Liver (tissue), 3 donors: Measurements from ENCODE around the gene SGSH.

ENCODE experiments used
- CTCF ChIP-seq: fragments of 150-350 bp; IDR thresholded peaks from 2 replicates; pipeline ENCODE4 v1.5.1; 2017; ENCODE audit warnings: improper control_type of control experiment, low read depth, low read length; ENCODE audit not compliant: missing input control
- GABPA ChIP-seq, 2 donors: IDR thresholded peaks in 1 of 2; conservative IDR thresholded peaks in 1 of 2; 2 replicates each; pipeline ENCODE4 v1.6.1; 2016; ENCODE audit warnings: antibody characterized with exemption in 2 of 2, mild to moderate bottlenecking in 1 of 2, moderate library complexity in 1 of 2
- RAD21 ChIP-seq, 2 donors: IDR thresholded peaks; 2 replicates each; pipeline ENCODE4 v1.6.1; 2016; ENCODE audit warnings: antibody characterized with exemption in 2 of 2, mild to moderate bottlenecking in 2 of 2
- TF ChIP-seq, protein P1 (sequence below): IDR thresholded peaks from 2 replicates; pipeline ENCODE4 v1.6.1; 2016; ENCODE audit warnings: antibody characterized with exemption
- TF ChIP-seq, protein P2 (sequence below): IDR thresholded peaks from 2 replicates; pipeline ENCODE4 v1.6.1; 2016; ENCODE audit warnings: antibody characterized with exemption, mild to moderate bottlenecking
- donor health status: healthy.
- donor health status: healthy.

GRCh38 chr17:80251966-80252365, 31.8 kb upstream of the SGSH start:
- TF ChIP-seq, protein P1, sequence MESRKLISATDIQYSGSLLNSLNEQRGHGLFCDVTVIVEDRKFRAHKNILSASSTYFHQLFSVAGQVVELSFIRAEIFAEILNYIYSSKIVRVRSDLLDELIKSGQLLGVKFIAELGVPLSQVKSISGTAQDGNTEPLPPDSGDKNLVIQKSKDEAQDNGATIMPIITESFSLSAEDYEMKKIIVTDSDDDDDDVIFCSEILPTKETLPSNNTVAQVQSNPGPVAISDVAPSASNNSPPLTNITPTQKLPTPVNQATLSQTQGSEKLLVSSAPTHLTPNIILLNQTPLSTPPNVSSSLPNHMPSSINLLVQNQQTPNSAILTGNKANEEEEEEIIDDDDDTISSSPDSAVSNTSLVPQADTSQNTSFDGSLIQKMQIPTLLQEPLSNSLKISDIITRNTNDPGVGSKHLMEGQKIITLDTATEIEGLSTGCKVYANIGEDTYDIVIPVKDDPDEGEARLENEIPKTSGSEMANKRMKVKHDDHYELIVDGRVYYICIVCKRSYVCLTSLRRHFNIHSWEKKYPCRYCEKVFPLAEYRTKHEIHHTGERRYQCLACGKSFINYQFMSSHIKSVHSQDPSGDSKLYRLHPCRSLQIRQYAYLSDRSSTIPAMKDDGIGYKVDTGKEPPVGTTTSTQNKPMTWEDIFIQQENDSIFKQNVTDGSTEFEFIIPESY: no peak
- TF ChIP-seq CTCF: no peak
- TF ChIP-seq RAD21 (IDR thresholded peaks at IDR 0.05): no peak
- TF ChIP-seq, protein P2, sequence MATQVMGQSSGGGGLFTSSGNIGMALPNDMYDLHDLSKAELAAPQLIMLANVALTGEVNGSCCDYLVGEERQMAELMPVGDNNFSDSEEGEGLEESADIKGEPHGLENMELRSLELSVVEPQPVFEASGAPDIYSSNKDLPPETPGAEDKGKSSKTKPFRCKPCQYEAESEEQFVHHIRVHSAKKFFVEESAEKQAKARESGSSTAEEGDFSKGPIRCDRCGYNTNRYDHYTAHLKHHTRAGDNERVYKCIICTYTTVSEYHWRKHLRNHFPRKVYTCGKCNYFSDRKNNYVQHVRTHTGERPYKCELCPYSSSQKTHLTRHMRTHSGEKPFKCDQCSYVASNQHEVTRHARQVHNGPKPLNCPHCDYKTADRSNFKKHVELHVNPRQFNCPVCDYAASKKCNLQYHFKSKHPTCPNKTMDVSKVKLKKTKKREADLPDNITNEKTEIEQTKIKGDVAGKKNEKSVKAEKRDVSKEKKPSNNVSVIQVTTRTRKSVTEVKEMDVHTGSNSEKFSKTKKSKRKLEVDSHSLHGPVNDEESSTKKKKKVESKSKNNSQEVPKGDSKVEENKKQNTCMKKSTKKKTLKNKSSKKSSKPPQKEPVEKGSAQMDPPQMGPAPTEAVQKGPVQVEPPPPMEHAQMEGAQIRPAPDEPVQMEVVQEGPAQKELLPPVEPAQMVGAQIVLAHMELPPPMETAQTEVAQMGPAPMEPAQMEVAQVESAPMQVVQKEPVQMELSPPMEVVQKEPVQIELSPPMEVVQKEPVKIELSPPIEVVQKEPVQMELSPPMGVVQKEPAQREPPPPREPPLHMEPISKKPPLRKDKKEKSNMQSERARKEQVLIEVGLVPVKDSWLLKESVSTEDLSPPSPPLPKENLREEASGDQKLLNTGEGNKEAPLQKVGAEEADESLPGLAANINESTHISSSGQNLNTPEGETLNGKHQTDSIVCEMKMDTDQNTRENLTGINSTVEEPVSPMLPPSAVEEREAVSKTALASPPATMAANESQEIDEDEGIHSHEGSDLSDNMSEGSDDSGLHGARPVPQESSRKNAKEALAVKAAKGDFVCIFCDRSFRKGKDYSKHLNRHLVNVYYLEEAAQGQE: no peak
- no peak for TF ChIP-seq GABPA (IDR thresholded peaks at IDR 0.05 in 1 of 2, conservative IDR thresholded peaks at IDR 0.05 in 1 of 2)
